Left ventricle myocardium inferior (tissue), 1 donor: ENCODE results near the gene SRP72. TPM values are rescaled to one million over a fixed set of nuclear protein-coding genes. Genes with fewer than 3 reads are reported as not detected.
"Not testable (repeated sequence)": the region's sequence is repeated elsewhere in the genome, so short reads cannot be mapped to it uniquely, and the experiment has no call there.

Experiments used
- DNase-seq: peaks from one replicate; pipeline ENCODE4 v3.0.0-alpha.2; 2020
- H3K27ac ChIP-seq: fragments of 200-600 bp; replicated peaks from 2 replicates; pipeline ENCODE4 v1.8.0; 2021
- H3K27me3 ChIP-seq: fragments of 200-600 bp; 2 replicates; pipeline ENCODE4 v1.8.0; 2021; ENCODE audit warnings: low read depth
- H3K36me3 ChIP-seq: fragments of 200-600 bp; 2 replicates; pipeline ENCODE4 v1.8.0; 2021
- H3K4me1 ChIP-seq: fragments of 200-600 bp; 2 replicates; pipeline ENCODE4 v1.8.0; 2021
- H3K4me3 ChIP-seq: fragments of 200-600 bp; 2 replicates; pipeline ENCODE4 v1.8.0; 2021; ENCODE audit warnings: mild to moderate bottlenecking, moderate library complexity
- H3K9me3 ChIP-seq: fragments of 200-600 bp; replicated peaks from 2 replicates; pipeline ENCODE4 v1.8.0; 2021
- CTCF ChIP-seq: fragments of 200-600 bp; IDR thresholded peaks from 2 replicates; pipeline ENCODE4 v1.8.0; 2021; ENCODE audit warnings: antibody characterized with exemption, mild to moderate bottlenecking, borderline replicate concordance
- intact Hi-C: fragments of 100-400 bp; cut with micrococcal nuclease; formaldehyde crosslinking; loops from one replicate; pipeline ENCODE4 v1.11.0; 2022
- total RNA-seq: library from RNA; stranded (reverse); fragmentation: NEBNext Ultra II Directional; extraction: Animal tissue kit (Norgen Biotek cat#: 25700); gene quantifications from one replicate; pipeline ENCODE4 v1.2.1, GENCODE V29; 2021
- donor health status: DM: no; HTN: yes; CAD: no; lungs with severe emphysema.

The SRP72 gene
- total RNA-seq, 1 donor from 2014 or later = 32.6 TPM

GRCh38 chr4:56438766-56439165, 28.7 kb upstream of the SRP72 start:
- H3K36me3 ChIP-seq = peaks cover 12% of the 10 kb centered on the region
- H3K27ac ChIP-seq = no peak overlapping the region
- DNase-seq = no peak
- no peaks in the 10 kb centered on the region for H3K27me3 ChIP-seq
- peaks cover 30% of the 10 kb centered on the region for H3K4me1 ChIP-seq
- no peaks in the 10 kb centered on the region for H3K9me3 ChIP-seq
- no peak overlapping the region for H3K4me3 ChIP-seq
- no peak for TF ChIP-seq CTCF
- intact Hi-C loops = no loop called here

GRCh38 chr4:56440983-56441382, 26.4 kb upstream of the SRP72 start:
- no peaks in the 10 kb centered on the region for H3K9me3 ChIP-seq
- no peaks in the 10 kb centered on the region for H3K27me3 ChIP-seq
- H3K27ac ChIP-seq = no peak overlapping the region
- DNase-seq = no peak
- no peak for TF ChIP-seq CTCF
- H3K36me3 ChIP-seq = peaks cover 12% of the 10 kb centered on the region
- intact Hi-C loops = no loop called here
- no peak overlapping the region for H3K4me3 ChIP-seq
- peaks cover 18% of the 10 kb centered on the region for H3K4me1 ChIP-seq

- Histone ChIP-seq H3K27ac (no peak overlapping the region), H3K36me3 (peaks cover 25% of the 10 kb centered on the region), H3K4me3 (no peak overlapping the region), H3K4me1 (no peaks in the 10 kb centered on the region), H3K9me3 (no peaks in the 10 kb centered on the region), H3K27me3 (no peaks in the 10 kb centered on the region)
- intact Hi-C loops = no loop called here
- TF ChIP-seq CTCF = no peak
- DNase-seq = no peak
Measured at GRCh38 chr4:56444719-56445118, 22.7 kb upstream of the SRP72 start.

- Histone ChIP-seq H3K4me1 (no peaks in the 10 kb centered on the region), H3K36me3 (peaks cover 34% of the 10 kb centered on the region), H3K9me3 (no peaks in the 10 kb centered on the region), H3K4me3 (no peak overlapping the region), H3K27ac (no peak overlapping the region), H3K27me3 (no peaks in the 10 kb centered on the region)
- TF ChIP-seq CTCF = no peak
- intact Hi-C loops = no loop called here
- no peak for DNase-seq
Measured at GRCh38 chr4:56445699-56446098, 21.7 kb upstream of the SRP72 start.

GRCh38 chr4:56448301-56448700, 19.1 kb upstream of the SRP72 start:
- H3K9me3 ChIP-seq = no peaks in the 10 kb centered on the region
- H3K27ac ChIP-seq = no peak overlapping the region
- DNase-seq = no peak
- H3K4me1 ChIP-seq = no peaks in the 10 kb centered on the region
- no peak for TF ChIP-seq CTCF
- peaks cover 41% of the 10 kb centered on the region for H3K36me3 ChIP-seq
- no peaks in the 10 kb centered on the region for H3K27me3 ChIP-seq
- no peak overlapping the region for H3K4me3 ChIP-seq
- intact Hi-C loops = no loop called here

- H3K4me1 ChIP-seq, DNase-seq, H3K9me3 ChIP-seq, H3K4me3 ChIP-seq, H3K27ac ChIP-seq, intact Hi-C loops, H3K27me3 ChIP-seq: not testable (repeated sequence)
- peaks cover 44% of the 10 kb centered on the region for H3K36me3 ChIP-seq
Measured at GRCh38 chr4:56449475-56449874, 17.9 kb upstream of the SRP72 start.
